Stimulated activated memory B cell treated with anti-CD40 and anti-IgM and Interleukin-4, amounts not matched to agents 10 μg/mL and 1 μg/mL and 100 μg/mL, for 72 hours (primary cell): ENCODE data around the gene CMSS1.
"Not testable (repeated sequence)": the region's sequence is repeated elsewhere in the genome, so short reads cannot be mapped to it uniquely, and the experiment has no call there.

Experiments used
- ATAC-seq: fragments of 150-1000 bp; cut with Tn5 transposase; 2 replicates; pipeline ENCODE4 v1.10.0; 2021
- H3K27ac Mint-ChIP-seq: one replicate; pipeline ENCODE4 v1.8.0; 2022; ENCODE audit warnings: mild to moderate bottlenecking, mixed read lengths
- H3K27me3 Mint-ChIP-seq: one replicate; pipeline ENCODE4 v1.8.0; 2022; ENCODE audit warnings: mixed read lengths
- H3K36me3 Mint-ChIP-seq: one replicate; pipeline ENCODE4 v1.8.0; 2022; ENCODE audit warnings: mixed read lengths
- H3K4me1 Mint-ChIP-seq: one replicate; pipeline ENCODE4 v1.8.0; 2022; ENCODE audit warnings: mixed read lengths
- H3K4me3 Mint-ChIP-seq: one replicate; pipeline ENCODE4 v1.8.0; 2022; ENCODE audit warnings: mild to moderate bottlenecking, moderate library complexity, mixed read lengths
- H3K9me3 Mint-ChIP-seq: one replicate; pipeline ENCODE4 v1.8.0; 2022; ENCODE audit warnings: mixed read lengths

The CMSS1 gene

DNA sequence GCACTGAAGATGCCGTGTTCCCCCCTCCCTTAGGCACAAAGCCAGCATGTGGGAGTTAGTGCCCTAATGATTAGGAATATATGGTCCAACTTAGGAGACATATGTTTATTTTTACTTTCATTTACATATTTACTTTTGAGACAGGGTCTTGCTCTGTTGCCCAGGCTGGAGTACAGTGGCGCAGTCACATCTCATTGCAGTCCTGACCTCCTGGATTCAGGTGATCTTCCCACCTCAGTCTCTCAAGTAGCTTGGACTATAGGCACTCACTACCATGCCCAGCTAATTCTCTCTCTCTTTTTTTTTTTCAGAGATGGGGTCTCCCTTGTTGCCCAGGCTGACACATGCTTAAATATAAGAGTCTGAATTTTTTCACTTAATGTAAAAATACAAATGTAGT, 391.5 kb downstream of the CMSS1 start:
- H3K4me3 Mint-ChIP-seq: no peak overlapping the region
- H3K36me3 Mint-ChIP-seq: no peaks in the 10 kb centered on the region
- H3K4me1 Mint-ChIP-seq: peaks cover 13% of the 10 kb centered on the region
- no peaks in the 10 kb centered on the region for H3K9me3 Mint-ChIP-seq
- no peaks in the 10 kb centered on the region for H3K27me3 Mint-ChIP-seq
- no peak overlapping the region for H3K27ac Mint-ChIP-seq
- ATAC-seq: no peak

- Mint-ChIP-seq H3K4me3 (peak overlapping the region; percentile 17), H3K4me1 (peaks cover 13% of the 10 kb centered on the region), H3K27me3 (peaks cover 2% of the 10 kb centered on the region), H3K9me3 (no peaks in the 10 kb centered on the region), H3K36me3 (no peaks in the 10 kb centered on the region), H3K27ac (peak overlapping the region; percentile 62)
- ATAC-seq: peak; percentile 46
Observed at GRCh38 chr3:100209948-100210771, 392.5 kb downstream of the CMSS1 start.

GRCh38 chr3:100210772-100211135, 393.1 kb downstream of the CMSS1 start:
- no peak for ATAC-seq
- peaks cover 8% of the 10 kb centered on the region for H3K27me3 Mint-ChIP-seq
- H3K27ac Mint-ChIP-seq: peak overlapping the region; percentile 62
- peaks cover 13% of the 10 kb centered on the region for H3K4me1 Mint-ChIP-seq
- H3K4me3 Mint-ChIP-seq: no peak overlapping the region
- H3K9me3 Mint-ChIP-seq: no peaks in the 10 kb centered on the region
- no peaks in the 10 kb centered on the region for H3K36me3 Mint-ChIP-seq

DNA sequence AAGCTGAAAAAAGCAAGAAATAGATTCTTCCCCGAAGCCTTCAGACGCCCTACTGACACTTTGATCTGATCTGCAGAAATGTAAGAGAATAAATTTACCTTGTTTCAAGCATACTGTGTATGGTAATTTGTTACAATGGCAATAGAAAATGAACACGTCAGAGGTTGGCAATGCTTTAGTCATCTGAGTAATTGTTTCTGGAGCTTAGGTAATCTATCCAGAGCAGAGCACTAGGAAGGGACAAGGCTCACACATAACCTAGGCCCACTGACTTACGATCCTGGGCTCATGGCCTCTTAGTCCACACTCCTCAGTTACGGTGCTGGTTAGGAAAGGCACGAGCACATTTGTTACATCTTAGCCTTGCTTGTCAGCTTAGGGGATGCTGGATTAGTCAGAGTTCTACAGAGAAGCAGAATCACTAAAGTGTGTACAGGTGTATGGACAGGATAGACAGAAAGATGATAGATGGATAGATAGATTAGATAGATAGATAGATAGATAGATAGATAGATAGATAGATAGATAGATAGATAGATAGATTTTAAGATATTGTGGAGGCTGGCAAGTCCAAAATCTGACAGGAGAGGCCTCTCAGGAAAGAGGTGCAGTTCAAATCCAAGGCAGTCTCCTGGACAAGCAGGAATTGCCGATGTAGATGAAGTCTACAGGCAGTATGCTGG, 396.4 kb downstream of the CMSS1 start:
- Mint-ChIP-seq H3K4me1 (peaks cover 13% of the 10 kb centered on the region), H3K36me3 (peaks cover 5% of the 10 kb centered on the region), H3K4me3 (no peak overlapping the region), H3K27me3 (peaks cover 36% of the 10 kb centered on the region), H3K9me3 (peaks cover 3% of the 10 kb centered on the region), H3K27ac (no peak overlapping the region)
- no peak for ATAC-seq

GRCh38 chr3:100214574-100214964, 396.9 kb downstream of the CMSS1 start:
- Mint-ChIP-seq H3K4me3 (no peak overlapping the region), H3K36me3 (peaks cover 5% of the 10 kb centered on the region), H3K4me1 (peaks cover 12% of the 10 kb centered on the region), H3K27me3 (peaks cover 36% of the 10 kb centered on the region), H3K27ac (no peak overlapping the region), H3K9me3 (peaks cover 7% of the 10 kb centered on the region)
- ATAC-seq: no peak

DNA sequence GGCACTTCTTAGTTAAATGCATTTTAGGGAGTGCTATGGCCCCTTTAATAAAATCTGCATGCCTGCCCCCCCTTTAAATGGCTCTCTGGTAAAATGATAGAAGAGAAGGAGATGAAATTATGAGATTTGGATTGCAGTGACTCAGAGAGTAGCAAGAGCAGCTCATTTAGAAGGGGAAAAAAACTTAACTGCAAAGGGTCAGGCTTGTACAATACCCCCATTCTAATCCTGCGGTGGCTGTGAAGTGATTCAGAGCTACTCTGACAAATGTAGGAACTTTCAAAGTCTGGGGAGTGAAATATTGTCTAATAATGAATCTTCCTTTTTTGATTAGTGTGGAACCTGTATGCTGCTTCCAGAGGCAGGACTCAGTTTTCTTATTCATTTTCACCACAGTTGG, 399.1 kb downstream of the CMSS1 start:
- Mint-ChIP-seq H3K27ac (no peak overlapping the region), H3K9me3 (peaks cover 7% of the 10 kb centered on the region), H3K4me1 (no peaks in the 10 kb centered on the region), H3K36me3 (peaks cover 5% of the 10 kb centered on the region), H3K4me3 (no peak overlapping the region), H3K27me3 (peaks cover 42% of the 10 kb centered on the region)
- ATAC-seq: no peak

DNA sequence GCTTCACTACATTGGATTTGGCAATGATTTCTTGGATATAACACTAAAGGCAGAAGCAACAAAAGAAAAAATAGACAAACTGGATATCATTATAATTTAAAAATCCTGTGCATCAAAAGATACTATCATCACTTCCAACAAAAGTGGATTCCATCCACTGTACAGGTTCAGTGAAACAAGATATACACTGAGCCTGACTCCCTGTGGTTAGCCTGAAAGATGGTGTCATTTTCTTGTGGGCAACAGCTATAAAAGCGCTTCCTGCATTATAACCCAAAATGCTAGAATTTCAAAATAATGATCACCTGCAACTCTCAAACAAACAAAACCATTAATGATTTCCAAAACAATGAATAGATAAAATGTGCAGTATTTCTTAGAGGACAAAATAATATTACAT, 403.5 kb downstream of the CMSS1 start:
- Mint-ChIP-seq H3K36me3 (peaks cover 5% of the 10 kb centered on the region), H3K4me3 (no peak overlapping the region), H3K4me1 (no peaks in the 10 kb centered on the region), H3K27ac (no peak overlapping the region), H3K27me3 (peaks cover 31% of the 10 kb centered on the region), H3K9me3 (peaks cover 10% of the 10 kb centered on the region)
- no peak for ATAC-seq

DNA sequence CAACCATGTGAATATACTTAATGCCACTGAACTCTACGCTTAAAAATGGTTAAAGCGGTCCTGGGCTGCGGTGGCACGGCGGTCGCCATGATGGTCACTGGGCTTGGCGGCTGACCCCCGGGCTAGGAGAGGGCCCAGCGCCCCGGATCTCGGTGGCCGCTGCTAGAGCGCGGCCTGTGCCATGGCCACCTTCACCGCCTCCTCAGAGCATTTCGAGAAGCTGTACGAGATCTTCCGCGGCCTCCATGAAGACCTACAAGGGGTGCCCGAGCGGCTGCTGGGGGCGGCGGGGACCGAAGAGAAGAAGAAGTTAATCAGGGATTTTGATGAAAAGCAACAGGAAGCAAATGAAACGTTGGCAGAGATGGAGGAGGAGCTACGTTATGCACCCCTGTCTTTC, 407.5 kb downstream of the CMSS1 start:
- no peak for ATAC-seq
- Mint-ChIP-seq H3K36me3 (no peaks in the 10 kb centered on the region), H3K27ac (no peak overlapping the region), H3K4me1 (no peaks in the 10 kb centered on the region), H3K27me3 (peaks cover 7% of the 10 kb centered on the region), H3K4me3 (no peak overlapping the region), H3K9me3 (peaks cover 7% of the 10 kb centered on the region)

- Mint-ChIP-seq H3K9me3 (peaks cover 7% of the 10 kb centered on the region), H3K36me3 (no peaks in the 10 kb centered on the region), H3K27me3 (peaks cover 2% of the 10 kb centered on the region), H3K27ac (no peak overlapping the region), H3K4me3 (no peak overlapping the region), H3K4me1 (no peaks in the 10 kb centered on the region)
- ATAC-seq: no peak
Observed at GRCh38 chr3:100225883-100226282, 408.2 kb downstream of the CMSS1 start.

DNA sequence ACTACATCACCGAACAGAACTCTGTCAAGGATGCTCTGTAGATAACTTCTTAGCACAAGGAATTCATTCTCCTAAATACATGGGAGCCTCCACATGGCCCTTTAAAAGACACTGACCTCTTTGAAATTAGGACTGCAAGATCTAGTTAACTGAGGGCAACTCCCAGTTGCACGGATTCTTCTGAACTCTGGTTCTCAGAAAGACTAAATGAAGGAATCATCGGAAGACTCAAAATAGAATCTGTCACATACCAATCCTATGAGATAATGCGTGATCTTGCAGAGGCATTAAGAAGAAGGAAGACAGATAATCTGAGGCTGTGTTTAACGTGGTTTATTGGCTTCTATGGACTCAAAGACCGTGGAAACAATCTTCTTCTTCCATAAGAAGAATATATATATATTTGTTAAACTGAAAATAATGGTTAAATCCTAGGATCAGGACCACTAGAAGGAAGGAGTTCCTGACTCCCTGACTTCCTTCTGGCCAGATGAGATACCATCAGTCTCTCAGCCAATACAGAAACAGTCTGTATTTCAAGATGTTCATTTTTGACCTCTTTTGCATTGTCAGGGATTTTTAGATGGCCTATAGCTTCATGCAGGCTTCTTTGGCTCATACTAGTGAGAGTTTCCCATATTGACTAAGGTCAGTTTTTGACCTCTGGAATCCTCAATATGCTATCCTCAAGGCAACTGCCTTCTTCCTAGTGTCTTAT, 409.2 kb downstream of the CMSS1 start:
- H3K27ac Mint-ChIP-seq: no peak overlapping the region
- H3K27me3 Mint-ChIP-seq: no peaks in the 10 kb centered on the region
- H3K4me1 Mint-ChIP-seq: no peaks in the 10 kb centered on the region
- peaks cover 7% of the 10 kb centered on the region for H3K9me3 Mint-ChIP-seq
- ATAC-seq: no peak
- no peak overlapping the region for H3K4me3 Mint-ChIP-seq
- no peaks in the 10 kb centered on the region for H3K36me3 Mint-ChIP-seq

DNA sequence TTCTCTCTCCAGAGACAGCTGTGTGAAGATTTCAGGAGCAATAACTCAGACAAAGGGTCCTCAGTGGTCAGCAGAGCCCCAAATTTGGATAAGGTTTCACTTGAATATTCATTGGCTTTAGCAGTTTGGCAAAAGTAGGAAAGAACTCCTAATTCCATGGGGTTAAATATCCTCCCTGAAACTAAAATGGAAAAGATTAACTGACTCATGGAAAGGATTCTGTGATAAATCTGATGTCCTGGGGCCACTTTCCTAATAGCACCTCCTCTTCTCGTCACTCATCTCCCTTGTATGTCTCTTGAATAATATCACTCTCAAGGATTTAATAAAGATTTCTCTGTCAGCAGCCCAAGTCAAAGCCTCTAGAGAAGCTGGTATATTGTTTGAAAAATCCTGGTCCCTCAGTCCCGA, 409.9 kb downstream of the CMSS1 start:
- no peak overlapping the region for H3K27ac Mint-ChIP-seq
- ATAC-seq: no peak

DNA sequence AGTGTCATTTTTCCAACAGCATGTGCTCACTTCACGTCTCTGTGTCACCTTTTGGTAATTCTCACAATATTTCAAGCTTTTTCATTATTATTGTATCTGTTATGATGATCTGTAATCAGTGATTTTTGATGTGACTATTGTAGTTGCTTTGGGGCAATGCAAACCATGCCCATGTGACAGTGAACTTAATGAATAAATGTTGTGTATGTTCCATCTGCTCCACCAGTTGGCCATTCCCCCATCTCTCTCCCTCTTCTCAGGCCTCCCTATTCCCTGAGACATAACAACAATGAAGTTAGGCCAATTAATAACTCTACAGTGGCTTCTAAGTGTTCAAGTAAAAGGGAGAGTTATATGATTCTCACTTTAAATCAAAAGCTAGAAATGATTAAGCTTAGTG, 410.6 kb downstream of the CMSS1 start:
- Mint-ChIP-seq H3K4me1 (no peaks in the 10 kb centered on the region), H3K9me3 (peaks cover 7% of the 10 kb centered on the region), H3K27ac (no peak overlapping the region), H3K27me3 (no peaks in the 10 kb centered on the region), H3K36me3 (no peaks in the 10 kb centered on the region), H3K4me3 (no peak overlapping the region)
- ATAC-seq: no peak

More for the DNA sequence above, 409.9 kb downstream of the CMSS1 start:
- no peaks in the 10 kb centered on the region for H3K27me3 Mint-ChIP-seq
- H3K9me3 Mint-ChIP-seq: peaks cover 7% of the 10 kb centered on the region
- no peak overlapping the region for H3K4me3 Mint-ChIP-seq
- H3K36me3 Mint-ChIP-seq: no peaks in the 10 kb centered on the region
- H3K4me1 Mint-ChIP-seq: no peaks in the 10 kb centered on the region

DNA sequence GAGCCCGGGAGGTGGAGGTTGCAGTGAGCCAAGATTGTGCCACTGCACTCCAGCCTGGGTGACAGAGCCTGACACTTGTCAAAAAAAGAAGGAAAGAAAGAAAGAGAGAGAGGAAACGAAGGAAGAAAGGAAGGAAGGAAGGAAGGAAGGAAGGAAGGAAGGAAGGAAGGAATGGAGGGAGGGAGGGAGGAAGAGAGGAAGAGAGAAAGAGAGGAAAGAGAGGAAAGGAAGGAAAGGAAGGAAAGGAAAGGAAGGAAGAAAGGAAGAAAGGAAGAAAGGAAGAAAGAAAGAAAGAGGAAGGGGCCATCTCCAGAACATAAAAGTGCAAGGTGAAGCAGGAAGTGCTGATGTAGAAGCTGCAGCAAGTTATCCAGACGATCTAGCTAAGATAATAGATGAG, 411.5 kb downstream of the CMSS1 start:
- not testable (repeated sequence) for H3K9me3 Mint-ChIP-seq, H3K27ac Mint-ChIP-seq, H3K4me1 Mint-ChIP-seq, H3K27me3 Mint-ChIP-seq, ATAC-seq, H3K4me3 Mint-ChIP-seq, H3K36me3 Mint-ChIP-seq

DNA sequence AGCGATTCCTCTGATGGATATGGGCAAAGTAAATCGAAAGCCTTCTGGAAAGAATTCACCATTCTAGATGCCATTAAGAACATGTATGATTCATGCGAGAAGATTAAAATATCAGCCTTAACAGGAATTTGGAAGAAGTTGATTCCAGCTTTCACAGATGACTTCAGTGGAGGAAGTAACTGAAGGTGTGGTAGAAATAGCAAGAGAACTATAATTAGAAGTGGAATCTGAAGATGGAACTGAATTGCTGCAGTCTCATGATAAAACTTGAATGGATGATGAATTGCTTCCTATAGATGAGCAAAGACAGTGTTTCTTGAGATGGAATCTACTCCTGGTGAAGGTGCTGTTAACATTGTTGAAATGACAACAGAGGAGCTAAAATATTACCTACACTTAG, 413.0 kb downstream of the CMSS1 start:
- no peaks in the 10 kb centered on the region for H3K27me3 Mint-ChIP-seq
- ATAC-seq: no peak
- H3K4me1 Mint-ChIP-seq: peaks cover 7% of the 10 kb centered on the region
- H3K4me3 Mint-ChIP-seq: no peak overlapping the region
- no peak overlapping the region for H3K27ac Mint-ChIP-seq
- H3K9me3 Mint-ChIP-seq: peaks cover 4% of the 10 kb centered on the region
- no peaks in the 10 kb centered on the region for H3K36me3 Mint-ChIP-seq
